ENCODE data around the gene TSPAN4. TPM values are rescaled to one million over a fixed set of nuclear protein-coding genes. Genes with fewer than 3 reads are reported as not detected.

The TSPAN4 gene
- total and polyA plus RNA-seq, 9 of the 15 experiments (the other 6 are each of a cell fraction or from before 2014, with no cell fraction given) = 0.07 to 31.0 (median 15.7) TPM

DNA sequence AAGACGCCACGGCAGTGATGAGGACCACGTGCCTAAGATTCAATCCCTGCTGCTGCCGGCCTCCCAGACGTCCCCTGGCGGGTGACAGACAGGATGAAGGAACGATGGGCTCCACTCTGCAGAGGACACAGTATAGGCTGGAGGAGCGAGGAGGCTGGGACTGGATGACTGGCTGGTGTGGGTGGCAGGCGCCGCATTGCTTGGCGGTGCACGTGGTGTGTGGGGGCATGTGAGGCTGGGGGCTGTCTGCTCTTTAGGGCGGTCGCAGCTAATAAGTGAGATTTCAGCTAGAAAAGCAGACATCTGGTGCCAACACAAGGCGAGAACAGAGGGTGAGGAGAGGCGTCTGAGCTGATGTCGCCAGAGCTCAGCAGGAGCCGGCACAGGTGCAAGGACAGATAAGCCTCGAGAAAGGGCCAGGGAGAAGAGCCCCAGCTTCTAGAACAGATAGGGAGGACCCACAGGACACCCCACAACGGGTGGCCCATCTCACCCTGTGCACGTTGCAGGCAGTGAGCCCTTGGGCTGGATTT, 33.2 kb downstream of the TSPAN4 start (continued):
- TF ChIP-seq MCM3 (IDR thresholded peaks at IDR 0.05) = no peak
- TF ChIP-seq, protein P1, sequence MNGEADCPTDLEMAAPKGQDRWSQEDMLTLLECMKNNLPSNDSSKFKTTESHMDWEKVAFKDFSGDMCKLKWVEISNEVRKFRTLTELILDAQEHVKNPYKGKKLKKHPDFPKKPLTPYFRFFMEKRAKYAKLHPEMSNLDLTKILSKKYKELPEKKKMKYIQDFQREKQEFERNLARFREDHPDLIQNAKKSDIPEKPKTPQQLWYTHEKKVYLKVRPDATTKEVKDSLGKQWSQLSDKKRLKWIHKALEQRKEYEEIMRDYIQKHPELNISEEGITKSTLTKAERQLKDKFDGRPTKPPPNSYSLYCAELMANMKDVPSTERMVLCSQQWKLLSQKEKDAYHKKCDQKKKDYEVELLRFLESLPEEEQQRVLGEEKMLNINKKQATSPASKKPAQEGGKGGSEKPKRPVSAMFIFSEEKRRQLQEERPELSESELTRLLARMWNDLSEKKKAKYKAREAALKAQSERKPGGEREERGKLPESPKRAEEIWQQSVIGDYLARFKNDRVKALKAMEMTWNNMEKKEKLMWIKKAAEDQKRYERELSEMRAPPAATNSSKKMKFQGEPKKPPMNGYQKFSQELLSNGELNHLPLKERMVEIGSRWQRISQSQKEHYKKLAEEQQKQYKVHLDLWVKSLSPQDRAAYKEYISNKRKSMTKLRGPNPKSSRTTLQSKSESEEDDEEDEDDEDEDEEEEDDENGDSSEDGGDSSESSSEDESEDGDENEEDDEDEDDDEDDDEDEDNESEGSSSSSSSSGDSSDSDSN (IDR thresholded peaks at IDR 0.05; ENCODE audit: borderline replicate concordance in 1 of 2, low read depth in 2 of 2, low read length in 2 of 2) = no peak
- TF ChIP-seq, protein P2, sequence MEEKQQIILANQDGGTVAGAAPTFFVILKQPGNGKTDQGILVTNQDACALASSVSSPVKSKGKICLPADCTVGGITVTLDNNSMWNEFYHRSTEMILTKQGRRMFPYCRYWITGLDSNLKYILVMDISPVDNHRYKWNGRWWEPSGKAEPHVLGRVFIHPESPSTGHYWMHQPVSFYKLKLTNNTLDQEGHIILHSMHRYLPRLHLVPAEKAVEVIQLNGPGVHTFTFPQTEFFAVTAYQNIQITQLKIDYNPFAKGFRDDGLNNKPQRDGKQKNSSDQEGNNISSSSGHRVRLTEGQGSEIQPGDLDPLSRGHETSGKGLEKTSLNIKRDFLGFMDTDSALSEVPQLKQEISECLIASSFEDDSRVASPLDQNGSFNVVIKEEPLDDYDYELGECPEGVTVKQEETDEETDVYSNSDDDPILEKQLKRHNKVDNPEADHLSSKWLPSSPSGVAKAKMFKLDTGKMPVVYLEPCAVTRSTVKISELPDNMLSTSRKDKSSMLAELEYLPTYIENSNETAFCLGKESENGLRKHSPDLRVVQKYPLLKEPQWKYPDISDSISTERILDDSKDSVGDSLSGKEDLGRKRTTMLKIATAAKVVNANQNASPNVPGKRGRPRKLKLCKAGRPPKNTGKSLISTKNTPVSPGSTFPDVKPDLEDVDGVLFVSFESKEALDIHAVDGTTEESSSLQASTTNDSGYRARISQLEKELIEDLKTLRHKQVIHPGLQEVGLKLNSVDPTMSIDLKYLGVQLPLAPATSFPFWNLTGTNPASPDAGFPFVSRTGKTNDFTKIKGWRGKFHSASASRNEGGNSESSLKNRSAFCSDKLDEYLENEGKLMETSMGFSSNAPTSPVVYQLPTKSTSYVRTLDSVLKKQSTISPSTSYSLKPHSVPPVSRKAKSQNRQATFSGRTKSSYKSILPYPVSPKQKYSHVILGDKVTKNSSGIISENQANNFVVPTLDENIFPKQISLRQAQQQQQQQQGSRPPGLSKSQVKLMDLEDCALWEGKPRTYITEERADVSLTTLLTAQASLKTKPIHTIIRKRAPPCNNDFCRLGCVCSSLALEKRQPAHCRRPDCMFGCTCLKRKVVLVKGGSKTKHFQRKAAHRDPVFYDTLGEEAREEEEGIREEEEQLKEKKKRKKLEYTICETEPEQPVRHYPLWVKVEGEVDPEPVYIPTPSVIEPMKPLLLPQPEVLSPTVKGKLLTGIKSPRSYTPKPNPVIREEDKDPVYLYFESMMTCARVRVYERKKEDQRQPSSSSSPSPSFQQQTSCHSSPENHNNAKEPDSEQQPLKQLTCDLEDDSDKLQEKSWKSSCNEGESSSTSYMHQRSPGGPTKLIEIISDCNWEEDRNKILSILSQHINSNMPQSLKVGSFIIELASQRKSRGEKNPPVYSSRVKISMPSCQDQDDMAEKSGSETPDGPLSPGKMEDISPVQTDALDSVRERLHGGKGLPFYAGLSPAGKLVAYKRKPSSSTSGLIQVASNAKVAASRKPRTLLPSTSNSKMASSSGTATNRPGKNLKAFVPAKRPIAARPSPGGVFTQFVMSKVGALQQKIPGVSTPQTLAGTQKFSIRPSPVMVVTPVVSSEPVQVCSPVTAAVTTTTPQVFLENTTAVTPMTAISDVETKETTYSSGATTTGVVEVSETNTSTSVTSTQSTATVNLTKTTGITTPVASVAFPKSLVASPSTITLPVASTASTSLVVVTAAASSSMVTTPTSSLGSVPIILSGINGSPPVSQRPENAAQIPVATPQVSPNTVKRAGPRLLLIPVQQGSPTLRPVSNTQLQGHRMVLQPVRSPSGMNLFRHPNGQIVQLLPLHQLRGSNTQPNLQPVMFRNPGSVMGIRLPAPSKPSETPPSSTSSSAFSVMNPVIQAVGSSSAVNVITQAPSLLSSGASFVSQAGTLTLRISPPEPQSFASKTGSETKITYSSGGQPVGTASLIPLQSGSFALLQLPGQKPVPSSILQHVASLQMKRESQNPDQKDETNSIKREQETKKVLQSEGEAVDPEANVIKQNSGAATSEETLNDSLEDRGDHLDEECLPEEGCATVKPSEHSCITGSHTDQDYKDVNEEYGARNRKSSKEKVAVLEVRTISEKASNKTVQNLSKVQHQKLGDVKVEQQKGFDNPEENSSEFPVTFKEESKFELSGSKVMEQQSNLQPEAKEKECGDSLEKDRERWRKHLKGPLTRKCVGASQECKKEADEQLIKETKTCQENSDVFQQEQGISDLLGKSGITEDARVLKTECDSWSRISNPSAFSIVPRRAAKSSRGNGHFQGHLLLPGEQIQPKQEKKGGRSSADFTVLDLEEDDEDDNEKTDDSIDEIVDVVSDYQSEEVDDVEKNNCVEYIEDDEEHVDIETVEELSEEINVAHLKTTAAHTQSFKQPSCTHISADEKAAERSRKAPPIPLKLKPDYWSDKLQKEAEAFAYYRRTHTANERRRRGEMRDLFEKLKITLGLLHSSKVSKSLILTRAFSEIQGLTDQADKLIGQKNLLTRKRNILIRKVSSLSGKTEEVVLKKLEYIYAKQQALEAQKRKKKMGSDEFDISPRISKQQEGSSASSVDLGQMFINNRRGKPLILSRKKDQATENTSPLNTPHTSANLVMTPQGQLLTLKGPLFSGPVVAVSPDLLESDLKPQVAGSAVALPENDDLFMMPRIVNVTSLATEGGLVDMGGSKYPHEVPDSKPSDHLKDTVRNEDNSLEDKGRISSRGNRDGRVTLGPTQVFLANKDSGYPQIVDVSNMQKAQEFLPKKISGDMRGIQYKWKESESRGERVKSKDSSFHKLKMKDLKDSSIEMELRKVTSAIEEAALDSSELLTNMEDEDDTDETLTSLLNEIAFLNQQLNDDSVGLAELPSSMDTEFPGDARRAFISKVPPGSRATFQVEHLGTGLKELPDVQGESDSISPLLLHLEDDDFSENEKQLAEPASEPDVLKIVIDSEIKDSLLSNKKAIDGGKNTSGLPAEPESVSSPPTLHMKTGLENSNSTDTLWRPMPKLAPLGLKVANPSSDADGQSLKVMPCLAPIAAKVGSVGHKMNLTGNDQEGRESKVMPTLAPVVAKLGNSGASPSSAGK (IDR thresholded peaks at IDR 0.05) = peak; percentile 86
- TF ChIP-seq ZNF175 (CRISPR knock-in tag; IDR thresholded peaks at IDR 0.05; ENCODE audit: low read depth) = no peak
- no peak for TF ChIP-seq HMG20A (CRISPR knock-in tag; conservative IDR thresholded peaks at IDR 0.05)
- 0 out of 2 replicates have a peak, but pooled peaks have one; percentile 35 for TF ChIP-seq MIER1 (IDR thresholded peaks at IDR 0.05; ENCODE audit: low read depth)
- no peak for TF ChIP-seq ZNF695 (CRISPR knock-in tag; IDR thresholded peaks at IDR 0.05)
- no peak for TF ChIP-seq HEY1 (CRISPR knock-in tag; IDR thresholded peaks at IDR 0.05; ENCODE audit: borderline replicate concordance)
- TF ChIP-seq, protein P3, sequence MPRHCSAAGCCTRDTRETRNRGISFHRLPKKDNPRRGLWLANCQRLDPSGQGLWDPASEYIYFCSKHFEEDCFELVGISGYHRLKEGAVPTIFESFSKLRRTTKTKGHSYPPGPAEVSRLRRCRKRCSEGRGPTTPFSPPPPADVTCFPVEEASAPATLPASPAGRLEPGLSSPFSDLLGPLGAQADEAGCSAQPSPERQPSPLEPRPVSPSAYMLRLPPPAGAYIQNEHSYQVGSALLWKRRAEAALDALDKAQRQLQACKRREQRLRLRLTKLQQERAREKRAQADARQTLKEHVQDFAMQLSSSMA (CRISPR knock-in tag; IDR thresholded peaks at IDR 0.05) = no peak
- TF ChIP-seq ZNF41 (CRISPR knock-in tag; conservative IDR thresholded peaks at IDR 0.05) = no peak
- TF ChIP-seq ZNF785 (CRISPR knock-in tag; IDR thresholded peaks at IDR 0.05) = no peak
- no peak for TF ChIP-seq XRCC4 (IDR thresholded peaks at IDR 0.05; ENCODE audit: extremely low read depth, insufficient read depth, insufficient read length)
- no peak for TF ChIP-seq PTBP1 (IDR thresholded peaks at IDR 0.05; ENCODE audit: low read depth, low read length)

Measured in K562 (cell line).